OCI-LY1 (cell line): ENCODE results near the gene SLMAP.

Experiments
- EZH2 ChIP-seq: fragments of 200-600 bp; sonication (generic), shearing (Covaris generic); IDR thresholded peaks from 2 replicates; pipeline ENCODE4 v1.8.0; 2017; ENCODE audit warnings: borderline replicate concordance, mixed run types, mild to moderate bottlenecking, antibody characterized with exemption, low read length, moderate library complexity, mixed read lengths
- TF ChIP-seq, protein P1 (sequence below): fragments of 200-600 bp; sonication (generic), shearing (Covaris generic); IDR thresholded peaks from 2 replicates; pipeline ENCODE4 v1.5.1; 2017; ENCODE audit warnings: mild to moderate bottlenecking, antibody characterized with exemption, low read length, moderate library complexity, mixed read lengths

DNA sequence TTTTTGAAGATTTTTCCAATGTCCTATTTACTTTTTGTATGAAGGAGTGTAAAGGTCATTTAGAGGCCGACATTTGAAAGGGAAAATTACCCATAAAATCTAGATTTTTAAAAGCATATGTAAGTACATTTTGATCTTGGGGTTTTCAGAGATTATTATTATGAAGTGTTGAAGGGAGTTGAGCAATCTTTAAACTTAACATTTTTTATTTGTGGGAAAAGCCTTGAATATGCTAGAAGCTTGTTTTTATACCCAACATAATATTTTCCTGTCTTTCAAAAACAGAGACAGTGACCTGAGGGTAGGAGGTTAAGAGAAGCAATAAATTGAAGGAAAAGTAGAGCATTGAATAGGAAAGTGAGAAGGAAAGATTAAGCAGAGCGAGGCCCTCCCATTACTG lies 85.7 kb downstream of the SLMAP start:
- TF ChIP-seq, protein P1, sequence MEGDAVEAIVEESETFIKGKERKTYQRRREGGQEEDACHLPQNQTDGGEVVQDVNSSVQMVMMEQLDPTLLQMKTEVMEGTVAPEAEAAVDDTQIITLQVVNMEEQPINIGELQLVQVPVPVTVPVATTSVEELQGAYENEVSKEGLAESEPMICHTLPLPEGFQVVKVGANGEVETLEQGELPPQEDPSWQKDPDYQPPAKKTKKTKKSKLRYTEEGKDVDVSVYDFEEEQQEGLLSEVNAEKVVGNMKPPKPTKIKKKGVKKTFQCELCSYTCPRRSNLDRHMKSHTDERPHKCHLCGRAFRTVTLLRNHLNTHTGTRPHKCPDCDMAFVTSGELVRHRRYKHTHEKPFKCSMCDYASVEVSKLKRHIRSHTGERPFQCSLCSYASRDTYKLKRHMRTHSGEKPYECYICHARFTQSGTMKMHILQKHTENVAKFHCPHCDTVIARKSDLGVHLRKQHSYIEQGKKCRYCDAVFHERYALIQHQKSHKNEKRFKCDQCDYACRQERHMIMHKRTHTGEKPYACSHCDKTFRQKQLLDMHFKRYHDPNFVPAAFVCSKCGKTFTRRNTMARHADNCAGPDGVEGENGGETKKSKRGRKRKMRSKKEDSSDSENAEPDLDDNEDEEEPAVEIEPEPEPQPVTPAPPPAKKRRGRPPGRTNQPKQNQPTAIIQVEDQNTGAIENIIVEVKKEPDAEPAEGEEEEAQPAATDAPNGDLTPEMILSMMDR = no peak
- TF ChIP-seq EZH2 = no peak
